Keratinocyte (primary cell): Measurements from ENCODE around the gene MDH1B. TPM values are rescaled to one million over a fixed set of nuclear protein-coding genes. Genes with fewer than 3 reads are reported as not detected.

Experiments used
- DNase-seq: peaks from one replicate; pipeline ENCODE4 v3.0.0-alpha.2; 2011; ENCODE audit warnings: low read depth, missing footprints, low spot score
- FAIRE-seq: peaks from 2 replicates; lab custom pipeline; 2011; peaks lifted over from hg19 to GRCh38; lab: Jason Lieb, UNC
- H2AFZ ChIP-seq: 2 replicates; pipeline ENCODE4 v1.6.0; 2012; ENCODE audit warnings: low read length, control low read depth, inconsistent platforms; ENCODE audit not compliant: control insufficient read depth
- H3K27ac ChIP-seq: 2 replicates; pipeline ENCODE4 v1.5.1; 2011; ENCODE audit warnings: low read length; ENCODE audit not compliant: control insufficient read depth, insufficient read depth
- H3K27me3 ChIP-seq: 3 replicates; pipeline ENCODE4 v1.6.0; 2011; ENCODE audit warnings: low read length; ENCODE audit not compliant: control insufficient read depth, insufficient read depth; ENCODE audit errors: extremely low read depth
- H3K36me3 ChIP-seq, 2 experiments: 2 replicates in 1 of 2; 3 replicates in 1 of 2; pipeline ENCODE4 v1.5.1; 2011; ENCODE audit warnings: low read length in 2 of 2, mild to moderate bottlenecking in 1 of 2; ENCODE audit not compliant: control insufficient read depth in 2 of 2, insufficient read depth in 2 of 2; ENCODE audit errors: extremely low read depth in 1 of 2
- H3K4me1 ChIP-seq: 3 replicates; pipeline ENCODE4 v1.5.1; 2011; ENCODE audit warnings: low read length; ENCODE audit not compliant: control insufficient read depth, insufficient read depth; ENCODE audit errors: extremely low read depth
- H3K4me2 ChIP-seq: 3 replicates; pipeline ENCODE4 v1.6.0; 2011; ENCODE audit warnings: low read depth, low read length; ENCODE audit not compliant: control insufficient read depth, insufficient read depth; ENCODE audit errors: extremely low read depth
- H3K4me3 ChIP-seq, 3 experiments: fragments of 200-600 bp in 1 of 3; sonication (generic) in 1 of 3; 2 replicates in 2 of 3; 3 replicates in 1 of 3; pipeline ENCODE4 v1.5.1; 2011 to 2016; ENCODE audit warnings: low read length in 3 of 3, mild to moderate bottlenecking in 3 of 3, control low read depth in 2 of 3, inconsistent platforms in 1 of 3, low read depth in 1 of 3, mixed read lengths in 1 of 3, mixed run types in 1 of 3, moderate library complexity in 1 of 3; ENCODE audit not compliant: control insufficient read depth in 2 of 3, insufficient read depth in 2 of 3; ENCODE audit errors: extremely low read depth in 1 of 3
- H3K79me2 ChIP-seq: 2 replicates; pipeline ENCODE4 v1.6.0; 2012; ENCODE audit warnings: low read length; ENCODE audit not compliant: control insufficient read depth, insufficient read depth
- H3K9ac ChIP-seq: 3 replicates; pipeline ENCODE4 v1.6.0; 2011; ENCODE audit warnings: low read length; ENCODE audit not compliant: control insufficient read depth, insufficient read depth; ENCODE audit errors: extremely low read depth
- H3K9me1 ChIP-seq: 3 replicates; pipeline ENCODE4 v1.6.0; 2011; ENCODE audit warnings: low read length; ENCODE audit not compliant: control insufficient read depth, insufficient read depth; ENCODE audit errors: extremely low read depth
- H3K9me3 ChIP-seq: 2 replicates; pipeline ENCODE4 v1.5.1; 2012; ENCODE audit warnings: low read depth, low read length; ENCODE audit not compliant: control insufficient read depth
- H4K20me1 ChIP-seq: 3 replicates; pipeline ENCODE4 v1.6.0; 2011; ENCODE audit warnings: low read length; ENCODE audit not compliant: control insufficient read depth, insufficient read depth; ENCODE audit errors: extremely low read depth
- CTCF ChIP-seq, 3 experiments: IDR thresholded peaks in 1 of 3; conservative IDR thresholded peaks in 1 of 3; optimal IDR thresholded peaks in 1 of 3; 2 replicates in 2 of 3; 3 replicates in 1 of 3; pipeline versions ENCODE3 to v1.5.1; 2011; ENCODE audit warnings: low read length in 3 of 3, mild to moderate bottlenecking in 3 of 3, moderate library complexity in 2 of 3, control low read depth in 1 of 3, inconsistent platforms in 1 of 3; ENCODE audit not compliant: insufficient read depth in 2 of 3; ENCODE audit errors: extremely low read depth in 1 of 3
- EZH2 ChIP-seq: IDR thresholded peaks from one replicate; pipeline ENCODE4 v1.6.1; 2012; ENCODE audit warnings: inconsistent platforms, mild to moderate bottlenecking, low read length, moderate library complexity
- dilution Hi-C: fragments of 300-500 bp; cut with MboI; formaldehyde crosslinking; loops from one replicate; pipeline ENCODE4 v1.7.0; 2020; ENCODE audit warnings: low sequenced_read_pairs; ENCODE audit not compliant: extremely low pct_ligation_motif_present
- polyA plus RNA-seq, 5 experiments: library from polyadenylated mRNA; depleted of rRNA in 3 of 5; stranded (reverse) in 3 of 5; stranded (forward) in 1 of 5; unstranded in 1 of 5; fragments of >200 nt; gene quantifications; 1 replicate in 1 of 5; 2 replicates in 3 of 5; 3 replicates in 1 of 5; pipeline versions ENCODE4 v1.2.1 to v1.2.3, GENCODE V29; 2011 to 2012; ENCODE audit warnings: missing spikeins in 2 of 5, low read depth in 1 of 5, low replicate concordance in 1 of 5

The MDH1B gene
- polyA plus RNA-seq, 1 donor (not counting 4 experiments of a cell fraction or from before 2014, with no cell fraction given), result 1.0 TPM

DNA sequence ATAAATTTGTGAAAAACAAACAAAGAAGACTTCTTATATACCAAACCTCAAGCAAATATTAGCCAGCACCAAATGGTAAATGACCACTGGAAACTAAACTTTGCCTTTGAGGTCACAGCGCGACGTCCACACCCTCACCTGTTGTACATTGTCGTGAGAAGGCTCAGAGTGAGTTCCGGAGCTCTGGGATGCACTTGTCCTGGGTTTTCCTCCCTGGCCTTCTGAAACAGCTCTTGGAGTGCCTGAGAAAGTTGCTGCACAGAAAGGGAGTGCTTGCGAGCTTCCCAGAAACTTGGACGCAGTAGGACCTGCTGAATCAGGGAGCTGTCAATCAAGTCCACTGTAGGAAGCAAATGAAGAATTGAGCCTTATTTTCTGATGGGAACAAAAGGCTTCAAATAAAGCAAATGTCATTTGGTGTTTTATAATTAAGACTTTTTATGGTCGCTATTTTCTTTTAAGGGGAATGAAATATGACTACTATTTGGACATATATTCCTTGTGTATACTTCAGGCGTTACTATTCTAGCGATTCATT lies 57.9 kb downstream of the MDH1B start:
- Histone ChIP-seq H4K20me1 (no peaks in the 10 kb centered on the region), H3K79me2 (no peaks in the 10 kb centered on the region), H3K9ac (no peak overlapping the region), H3K27me3 (no peaks in the 10 kb centered on the region), H3K4me2 (no peak overlapping the region), H3K9me1 (no peaks in the 10 kb centered on the region), H3K27ac (no peak overlapping the region), H3K4me3 (no peak overlapping the region), H3K4me1 (no peaks in the 10 kb centered on the region), H2AFZ (no peak overlapping the region), H3K36me3 (no peaks in the 10 kb centered on the region), H3K9me3 (no peaks in the 10 kb centered on the region)
- DNase-seq (no peak), FAIRE-seq (no peak)
- dilution Hi-C loops, result no loop called here
- no peak for TF ChIP-seq EZH2
- TF ChIP-seq CTCF (optimal IDR thresholded peaks at IDR 0.05 in 1 of 3, IDR thresholded peaks at IDR 0.05 in 1 of 3, conservative IDR thresholded peaks at IDR 0.05 in 1 of 3; ENCODE audit: extremely low read depth in 1 of 3, insufficient read depth in 2 of 3, low read length in 3 of 3), result no peak

DNA sequence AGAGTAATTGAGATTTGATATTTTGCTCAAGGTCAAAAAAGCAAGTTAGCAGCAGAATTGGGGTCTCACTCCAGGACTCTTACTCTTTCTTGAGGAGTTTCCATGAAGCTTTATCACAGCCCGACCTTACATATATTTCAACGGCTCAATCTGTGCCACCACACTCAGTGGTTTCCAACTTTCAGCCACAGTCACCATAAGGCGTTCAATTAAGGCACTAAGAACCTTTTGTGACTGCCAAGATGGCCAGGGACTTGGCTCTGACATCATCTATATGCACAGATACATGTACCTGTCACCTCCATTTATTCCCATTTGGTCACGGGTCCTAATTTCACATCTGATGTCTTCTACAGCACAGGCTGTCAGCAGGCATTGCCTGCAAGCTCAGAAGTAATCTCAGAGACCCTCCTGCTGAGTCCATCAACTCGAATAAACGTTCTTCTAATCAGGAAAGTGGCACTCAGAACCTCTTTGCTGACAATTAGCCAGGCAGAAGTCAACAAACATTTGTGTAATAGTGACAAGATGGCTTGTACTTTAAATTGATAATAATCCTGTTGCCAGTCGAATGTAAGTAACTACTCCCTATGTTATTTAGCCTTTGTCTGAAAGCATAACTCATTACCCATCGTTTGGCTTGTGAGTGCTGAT lies 63.0 kb downstream of the MDH1B start:
- no peaks in the 10 kb centered on the region for H3K79me2 ChIP-seq
- H3K36me3 ChIP-seq, result no peaks in the 10 kb centered on the region
- no peak overlapping the region for H3K4me2 ChIP-seq
- TF ChIP-seq EZH2, result no peak
- TF ChIP-seq CTCF (optimal IDR thresholded peaks at IDR 0.05 in 1 of 3, IDR thresholded peaks at IDR 0.05 in 1 of 3, conservative IDR thresholded peaks at IDR 0.05 in 1 of 3; ENCODE audit: extremely low read depth in 1 of 3, insufficient read depth in 2 of 3, low read length in 3 of 3), result no peak
- no peak for DNase-seq
- H2AFZ ChIP-seq, result no peak overlapping the region
- no peak for FAIRE-seq
- H3K9me3 ChIP-seq, result no peaks in the 10 kb centered on the region
- H3K9ac ChIP-seq, result no peak overlapping the region
- H3K4me1 ChIP-seq, result no peaks in the 10 kb centered on the region
- dilution Hi-C loops, result no loop called here
- no peak overlapping the region for H3K4me3 ChIP-seq
- H4K20me1 ChIP-seq, result no peaks in the 10 kb centered on the region
- no peak overlapping the region for H3K27ac ChIP-seq
- H3K9me1 ChIP-seq, result no peaks in the 10 kb centered on the region
- peaks cover 4% of the 10 kb centered on the region for H3K27me3 ChIP-seq
